GM19193 (cell line): ENCODE measurements around the gene ZNF564.

Source experiments
- POLR2A ChIP-seq: IDR thresholded peaks from 4 replicates; pipeline ENCODE4 v1.6.1; 2011; ENCODE audit not compliant: insufficient read depth, insufficient read length; ENCODE audit errors: extremely low read depth

The ZNF564 gene

DNA sequence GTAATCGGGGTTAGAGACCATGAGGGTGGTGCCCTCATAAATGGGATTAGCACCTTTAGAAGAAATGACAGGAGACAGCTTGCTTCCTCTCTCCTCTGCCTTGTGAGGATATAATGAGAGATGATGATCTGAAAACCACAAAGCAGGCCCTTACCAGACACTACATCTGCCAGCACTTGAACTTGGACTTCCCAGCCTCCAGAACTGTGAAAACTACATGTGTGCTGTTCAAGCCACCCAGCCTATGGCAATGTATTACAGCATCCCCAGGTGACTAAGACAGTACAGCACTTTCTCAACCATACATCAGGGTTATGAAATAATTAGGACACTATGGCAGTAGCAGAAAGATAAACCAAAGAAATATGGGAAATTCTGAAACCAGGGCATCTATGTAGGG, 7.4 kb downstream of the ZNF564 start:
- no peak for TF ChIP-seq POLR2A

GRCh38 chr19:12527034-12527836, 24.0 kb downstream of the ZNF564 start:
- no peak for TF ChIP-seq POLR2A

- no peak for TF ChIP-seq POLR2A
These were observed 24.7 kb downstream of the ZNF564 start for GRCh38 chr19:12526542-12526941.

DNA sequence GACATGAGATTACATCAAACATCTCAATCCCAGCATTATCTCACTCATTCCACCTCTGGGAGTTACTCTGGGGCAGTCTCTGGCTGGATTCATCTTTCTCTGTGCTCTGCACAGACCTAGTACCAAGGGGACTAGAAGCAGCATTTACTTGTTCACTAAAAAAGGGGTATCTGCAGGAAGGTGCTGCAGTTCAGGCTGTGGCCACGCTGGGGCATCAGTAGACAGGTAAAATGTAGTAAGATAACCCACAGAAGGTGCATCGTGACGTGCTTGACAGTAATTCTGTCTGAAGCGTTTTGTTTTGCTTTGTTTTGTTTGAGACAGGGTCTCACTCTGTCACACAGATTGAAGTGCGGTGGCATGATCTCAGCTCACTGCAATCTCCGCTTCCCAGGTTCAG, 29.3 kb downstream of the ZNF564 start:
- no peak for TF ChIP-seq POLR2A

GRCh38 chr19:12513531-12514061, 37.7 kb downstream of the ZNF564 start:
- TF ChIP-seq POLR2A = no peak

DNA sequence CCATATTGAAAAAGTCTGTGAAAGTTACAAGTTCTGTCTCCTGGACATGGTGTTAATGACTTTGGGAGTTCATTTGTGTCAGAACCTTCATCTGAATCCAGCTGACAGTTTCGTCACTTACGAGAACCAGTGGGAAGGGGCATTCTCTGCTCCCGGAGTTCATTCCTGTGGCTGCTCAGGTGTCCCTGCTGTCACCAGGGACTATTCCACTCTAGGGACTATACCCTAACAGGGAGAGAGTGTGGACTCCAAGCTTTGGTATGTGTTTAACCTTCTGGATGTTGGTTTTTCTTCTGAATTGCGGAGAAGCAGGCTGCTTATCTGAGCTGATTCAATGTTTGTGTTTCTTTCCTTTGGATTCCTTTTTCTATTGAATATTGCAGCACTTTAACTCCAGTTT, 54.2 kb downstream of the ZNF564 start:
- no peak for TF ChIP-seq POLR2A

GRCh38 chr19:12496480-12496879, 54.8 kb downstream of the ZNF564 start:
- TF ChIP-seq POLR2A = no peak

GRCh38 chr19:12495002-12495802, 56.1 kb downstream of the ZNF564 start:
- TF ChIP-seq POLR2A = peak; percentile 91

DNA sequence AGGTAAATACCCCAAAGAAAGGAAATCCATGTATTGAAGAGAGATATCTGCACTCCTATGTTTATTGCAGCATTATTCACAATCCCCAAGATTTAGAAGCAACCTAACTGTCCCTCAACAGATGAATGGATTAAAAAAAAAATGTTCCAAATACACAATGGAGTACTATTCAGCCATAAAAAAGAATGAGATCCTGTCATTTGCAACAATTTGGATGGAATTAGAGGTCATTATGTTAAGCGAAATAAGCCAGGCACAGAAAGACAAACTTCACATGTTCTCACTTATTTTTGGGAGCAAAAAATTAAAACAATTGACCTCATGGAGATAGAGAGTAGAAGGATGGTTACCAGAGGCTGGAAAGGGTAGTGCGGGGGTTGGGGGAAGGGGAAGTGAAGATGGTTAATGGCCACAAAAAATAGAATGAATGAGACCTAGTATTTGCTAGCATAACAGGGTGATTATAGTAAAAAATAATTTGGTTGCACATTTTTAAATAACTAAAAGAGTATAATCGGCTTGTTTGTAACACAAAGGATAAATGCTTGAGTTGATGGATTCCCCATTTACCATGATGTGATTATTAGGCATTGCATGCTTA, 56.9 kb downstream of the ZNF564 start:
- TF ChIP-seq POLR2A = no peak

- no peak for TF ChIP-seq POLR2A
These were observed 65.7 kb downstream of the ZNF564 start for GRCh38 chr19:12485571-12485970.

GRCh38 chr19:12485052-12485416, 66.2 kb downstream of the ZNF564 start:
- TF ChIP-seq POLR2A = no peak

DNA sequence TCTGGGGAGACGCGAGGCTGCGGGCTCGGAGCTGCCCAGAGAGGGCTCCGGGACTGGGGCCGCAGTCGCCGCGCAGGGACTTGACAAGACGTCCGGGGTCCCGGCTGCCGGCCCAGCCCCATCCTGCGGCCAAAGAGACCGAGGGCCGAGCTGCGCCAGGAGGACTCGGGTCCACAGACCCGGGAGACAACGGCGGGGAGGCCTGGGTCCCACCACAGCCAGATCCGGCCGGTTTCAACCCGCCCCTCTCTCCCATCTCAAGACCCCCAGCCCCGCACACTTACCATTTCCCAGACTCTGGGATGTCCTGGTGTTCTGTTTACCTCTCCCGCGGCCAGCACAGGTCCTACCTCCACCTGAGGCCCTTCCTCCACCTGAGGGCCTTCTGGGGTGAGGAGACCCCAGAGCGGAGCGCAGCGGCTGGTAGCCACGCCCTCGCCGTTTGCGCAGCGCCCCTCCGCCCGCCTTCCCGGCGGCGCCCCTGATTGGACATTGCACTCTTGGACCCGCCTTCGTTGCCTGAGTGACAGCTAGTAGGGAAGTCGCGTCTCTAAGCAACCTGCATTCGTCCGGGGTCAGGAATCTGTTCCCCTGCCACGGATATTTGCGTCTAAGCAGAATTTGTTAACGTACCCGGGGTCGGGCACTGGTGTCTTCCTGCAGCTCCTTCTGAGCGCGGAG, 66.8 kb downstream of the ZNF564 start, which contains the start of gene ZNF709:
Gene ZNF709 (minus strand): TSS at position 446 of the 681 bp plus-strand sequence. CDS start 159 bp downstream, at position 287.
- TF ChIP-seq POLR2A = peak; percentile 83

- no peak for TF ChIP-seq POLR2A
These were observed 67.3 kb downstream of the ZNF564 start for GRCh38 chr19:12484011-12484370.

- no peak for TF ChIP-seq POLR2A
These were observed 68.8 kb downstream of the ZNF564 start for GRCh38 chr19:12482509-12482886.
